HG02840 (cell line): ENCODE results near the gene DLG2.

Experiments used
- ATAC-seq: cut with Tn5 transposase; IDR thresholded peaks from one replicate; pipeline ENCODE4 v1.9.1; 2021; ENCODE audit warnings: mild to moderate bottlenecking, moderate library complexity, moderate number of reproducible peaks; ENCODE audit not compliant: unreplicated experiment, low FRiP score

DLG2 gene

GRCh38 chr11:83863272-83863671 is 1763.9 kb downstream of the DLG2 start:
- ATAC-seq = no peak

- ATAC-seq = no peak
Observed at GRCh38 chr11:83862691-83863090, 1764.5 kb downstream of the DLG2 start.

GRCh38 chr11:83862033-83862432 is 1765.1 kb downstream of the DLG2 start:
- ATAC-seq = no peak

GRCh38 chr11:83858694-83859093 is 1768.5 kb downstream of the DLG2 start:
- no peak for ATAC-seq

- no peak for ATAC-seq
Observed at GRCh38 chr11:83855237-83855636, 1771.9 kb downstream of the DLG2 start.

GRCh38 chr11:83852775-83853442 is 1774.2 kb downstream of the DLG2 start:
- no peak for ATAC-seq

GRCh38 chr11:83852012-83852411 is 1775.1 kb downstream of the DLG2 start:
- ATAC-seq = no peak

GRCh38 chr11:83847467-83848034 is 1779.6 kb downstream of the DLG2 start:
- ATAC-seq = no peak

- ATAC-seq = no peak
Observed at GRCh38 chr11:83845797-83846196, 1781.3 kb downstream of the DLG2 start.

GRCh38 chr11:83840326-83840725 is 1786.8 kb downstream of the DLG2 start:
- ATAC-seq = no peak

GRCh38 chr11:83836883-83837654 is 1790.1 kb downstream of the DLG2 start:
- peak; percentile 67 for ATAC-seq

GRCh38 chr11:83836065-83836464 is 1791.1 kb downstream of the DLG2 start:
- ATAC-seq = no peak

- peak; percentile 75 for ATAC-seq
Observed at GRCh38 chr11:83835423-83835822, 1791.7 kb downstream of the DLG2 start.

- no peak for ATAC-seq
Observed at GRCh38 chr11:83831929-83832328, 1795.2 kb downstream of the DLG2 start.

- peak; percentile 63 for ATAC-seq
Observed at GRCh38 chr11:83827940-83828554, 1799.1 kb downstream of the DLG2 start.

- no peak for ATAC-seq
Observed at GRCh38 chr11:83827520-83827919, 1799.6 kb downstream of the DLG2 start.

- no peak for ATAC-seq
Observed at GRCh38 chr11:83826078-83826477, 1801.1 kb downstream of the DLG2 start.

GRCh38 chr11:83823461-83824025 is 1803.6 kb downstream of the DLG2 start:
- no peak for ATAC-seq

GRCh38 chr11:83819931-83820549 is 1807.1 kb downstream of the DLG2 start:
- ATAC-seq = no peak

GRCh38 chr11:83818349-83818748 is 1808.8 kb downstream of the DLG2 start:
- no peak for ATAC-seq
